GM23338 (cell line): Measurements from ENCODE around the gene AANAT. TPM values are rescaled to one million over a fixed set of nuclear protein-coding genes. Genes with fewer than 3 reads are reported as not detected.
A peak's percentile ranks its signal among the peaks of the same experiment; 100 is the strongest.

Source experiments
- ATAC-seq: fragments of 200-7000 bp; cut with Tn5 transposase; 3 replicates; pipeline ENCODE4 v1.9.1; 2020
- DNase-seq: peaks from one replicate; pipeline ENCODE4 v3.0.0-alpha.2; 2015; ENCODE audit warnings: low spot score
- H2AFZ ChIP-seq: fragments of 200-600 bp; sonication (generic); 2 replicates; pipeline ENCODE4 v1.8.0; 2016; ENCODE audit warnings: antibody characterized with exemption, mild to moderate bottlenecking, moderate library complexity
- H3F3A ChIP-seq: fragments of 200-600 bp; sonication (generic); replicated peaks from 2 replicates; pipeline ENCODE4 v1.8.0; 2017; ENCODE audit warnings: antibody characterized with exemption, mixed run types, low read depth
- H3K27ac ChIP-seq: fragments of 200-600 bp; sonication (generic); 2 replicates; pipeline ENCODE4 v1.6.1; 2016; ENCODE audit warnings: low read depth
- H3K27me3 ChIP-seq: fragments of 200-600 bp; sonication (generic); 2 replicates; pipeline ENCODE4 v1.8.0; 2016; ENCODE audit warnings: mild to moderate bottlenecking, mixed run types, moderate library complexity; ENCODE audit not compliant: insufficient read depth
- H3K36me3 ChIP-seq: fragments of 200-600 bp; sonication (generic); 2 replicates; pipeline ENCODE4 v1.8.0; 2016; ENCODE audit warnings: mild to moderate bottlenecking; ENCODE audit not compliant: insufficient read depth
- H3K4me1 ChIP-seq: fragments of 200-600 bp; sonication (generic); 2 replicates; pipeline ENCODE4 v1.8.0; 2016; ENCODE audit warnings: mild to moderate bottlenecking, moderate library complexity; ENCODE audit not compliant: insufficient read depth
- H3K4me2 ChIP-seq: fragments of 200-600 bp; sonication (generic); 2 replicates; pipeline ENCODE4 v1.7.1; 2017; ENCODE audit warnings: mixed run types
- H3K4me3 ChIP-seq: fragments of 200-600 bp; sonication (generic); 2 replicates; pipeline ENCODE4 v1.6.1; 2016; ENCODE audit warnings: mixed run types
- H3K79me2 ChIP-seq: fragments of 200-600 bp; sonication (generic); replicated peaks from 2 replicates; pipeline ENCODE4 v1.8.0; 2017; ENCODE audit warnings: mild to moderate bottlenecking; ENCODE audit not compliant: insufficient read depth
- H3K9me2 ChIP-seq: fragments of 200-600 bp; sonication (generic); 2 replicates; pipeline ENCODE4 v1.8.0; 2017; ENCODE audit not compliant: insufficient read depth
- H4K20me1 ChIP-seq: fragments of 200-600 bp; sonication (generic); replicated peaks from 2 replicates; pipeline ENCODE4 v1.8.0; 2017; ENCODE audit warnings: mild to moderate bottlenecking; ENCODE audit not compliant: insufficient read depth
- H3K27ac Mint-ChIP-seq: 2 replicates; pipeline ENCODE4 v1.8.0; 2020; ENCODE audit warnings: inconsistent platforms, mild to moderate bottlenecking, moderate library complexity, mixed read lengths
- H3K27me3 Mint-ChIP-seq: 3 replicates; pipeline ENCODE4 v1.8.0; 2022; ENCODE audit warnings: low read depth, mild to moderate bottlenecking, moderate library complexity, mixed read lengths, inconsistent platforms; ENCODE audit not compliant: insufficient read depth, poor library complexity
- H3K36me3 Mint-ChIP-seq: 3 replicates; pipeline ENCODE4 v1.8.0; 2021; ENCODE audit warnings: low read depth, mild to moderate bottlenecking, inconsistent platforms, moderate library complexity, mixed read lengths
- H3K4me1 Mint-ChIP-seq: 3 replicates; pipeline ENCODE4 v1.8.0; 2020; ENCODE audit warnings: mild to moderate bottlenecking, inconsistent platforms, mixed read lengths
- H3K4me3 Mint-ChIP-seq: 3 replicates; pipeline ENCODE4 v1.8.0; 2021; ENCODE audit warnings: moderate library complexity, mild to moderate bottlenecking, inconsistent platforms, mixed read lengths
- H3K9me3 Mint-ChIP-seq: 3 replicates; pipeline ENCODE4 v1.8.0; 2020; ENCODE audit warnings: moderate library complexity, mild to moderate bottlenecking, inconsistent platforms, mixed read lengths
- CREB1 ChIP-seq: fragments of 250-450 bp; sonication (Bioruptor Pico); IDR thresholded peaks from 2 replicates; pipeline ENCODE4 v1.5.0; 2020; ENCODE audit warnings: low read depth, mild to moderate bottlenecking, moderate library complexity
- CTCF ChIP-seq, 2 experiments: fragments of 200-600 bp in 1 of 2; sonication (generic) in 1 of 2; conservative IDR thresholded peaks; 2 replicates each; pipeline versions ENCODE4 v1.5.1 to v1.6.1; 2016 to 2017; ENCODE audit warnings: antibody characterized with exemption in 2 of 2, low read depth in 2 of 2, mild to moderate bottlenecking in 2 of 2, moderate library complexity in 1 of 2
- EZH2 ChIP-seq: fragments of 200-600 bp; sonication (generic); IDR thresholded peaks from one replicate; pipeline ENCODE4 v1.8.0; 2017; ENCODE audit warnings: antibody characterized with exemption, mild to moderate bottlenecking, low read depth; ENCODE audit not compliant: unreplicated experiment
- EZH2phosphoT487 ChIP-seq: fragments of 200-600 bp; sonication (generic); IDR thresholded peaks from one replicate; pipeline ENCODE4 v1.8.1; 2018; ENCODE audit warnings: antibody characterized with exemption; ENCODE audit not compliant: unreplicated experiment
- JUNB ChIP-seq: IDR thresholded peaks from one replicate; pipeline ENCODE4 v1.6.1; 2016; ENCODE audit warnings: antibody characterized with exemption; ENCODE audit not compliant: unreplicated experiment
- NANOG ChIP-seq: IDR thresholded peaks from 2 replicates; pipeline ENCODE4 v1.6.1; 2016; ENCODE audit warnings: antibody characterized with exemption, borderline replicate concordance
- POLR2AphosphoS5 ChIP-seq: IDR thresholded peaks from 2 replicates; pipeline ENCODE4 v1.6.1; 2016; ENCODE audit warnings: antibody characterized with exemption, low read depth
- REST ChIP-seq: IDR thresholded peaks from one replicate; pipeline ENCODE4 v1.6.1; 2018; ENCODE audit warnings: antibody characterized with exemption; ENCODE audit not compliant: unreplicated experiment
- STAT1 ChIP-seq: IDR thresholded peaks from one replicate; pipeline ENCODE4 v1.6.1; 2016; ENCODE audit warnings: antibody characterized with exemption; ENCODE audit not compliant: unreplicated experiment
- ZNF114 ChIP-seq: fragments of 250-450 bp; sonication (Bioruptor Pico); IDR thresholded peaks from 2 replicates; pipeline ENCODE4 v1.5.0; 2020; ENCODE audit warnings: mild to moderate bottlenecking, moderate library complexity
- ZNF331 ChIP-seq: fragments of 250-450 bp; sonication (Bioruptor Pico); IDR thresholded peaks from 2 replicates; pipeline ENCODE4 v1.5.0; 2020; ENCODE audit warnings: low read depth, mild to moderate bottlenecking, moderate library complexity
- ZNF462 ChIP-seq: fragments of 250-450 bp; sonication (Bioruptor Pico); IDR thresholded peaks from 2 replicates; pipeline ENCODE4 v1.5.0; 2020; ENCODE audit warnings: mild to moderate bottlenecking, moderate library complexity
- polyA plus RNA-seq: library from polyadenylated mRNA; unstranded; fragments of >200 nt; fragmentation: Nextera tagmentation; extraction: Ambion mirVana; gene quantifications from 2 replicates; pipeline ENCODE4 v1.2.1, GENCODE V29; 2016
- total RNA-seq: library from RNA; depleted of rRNA; stranded (reverse); fragments of >200 nt; shearing (Covaris generic); gene quantifications from 2 replicates; pipeline ENCODE4 v1.2.3, GENCODE V29; 2014
- TF ChIP-seq, protein P1 (sequence below): IDR thresholded peaks from 2 replicates; pipeline ENCODE4 v1.6.1; 2016; ENCODE audit warnings: antibody characterized with exemption

Gene AANAT
- total and polyA plus RNA-seq, 2 experiments from 2014 or later, result 0.28 to 1.0 TPM

GRCh38 chr17:76452127-76452659, 15.2 kb upstream of the AANAT start:
- Mint-ChIP-seq H3K9me3 (peaks cover 3% of the 10 kb centered on the region; the same call in 1 of the 3 replicates), H3K27ac (no peak overlapping the region), H3K36me3 (no peaks in the 10 kb centered on the region), H3K27me3 (peaks cover 14% of the 10 kb centered on the region), H3K4me1 (peaks cover 41% of the 10 kb centered on the region), H3K4me3 (peak overlapping the region; percentile 96)
- peak overlapping the region; percentile 97 for H3K4me3 ChIP-seq
- ATAC-seq (peak; percentile 58), DNase-seq (no peak)
- H3K4me1 ChIP-seq, result peaks cover 44% of the 10 kb centered on the region
- TF ChIP-seq, protein P1, sequence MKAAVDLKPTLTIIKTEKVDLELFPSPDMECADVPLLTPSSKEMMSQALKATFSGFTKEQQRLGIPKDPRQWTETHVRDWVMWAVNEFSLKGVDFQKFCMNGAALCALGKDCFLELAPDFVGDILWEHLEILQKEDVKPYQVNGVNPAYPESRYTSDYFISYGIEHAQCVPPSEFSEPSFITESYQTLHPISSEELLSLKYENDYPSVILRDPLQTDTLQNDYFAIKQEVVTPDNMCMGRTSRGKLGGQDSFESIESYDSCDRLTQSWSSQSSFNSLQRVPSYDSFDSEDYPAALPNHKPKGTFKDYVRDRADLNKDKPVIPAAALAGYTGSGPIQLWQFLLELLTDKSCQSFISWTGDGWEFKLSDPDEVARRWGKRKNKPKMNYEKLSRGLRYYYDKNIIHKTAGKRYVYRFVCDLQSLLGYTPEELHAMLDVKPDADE, result no peak
- no peak for TF ChIP-seq CTCF (conservative IDR thresholded peaks at IDR 0.05; ENCODE audit: low read depth in 2 of 2)
- TF ChIP-seq JUNB, result no peak
- no peak for TF ChIP-seq STAT1
- TF ChIP-seq ZNF331 (CRISPR knock-in tag), result no peak
- no peak for TF ChIP-seq NANOG
- TF ChIP-seq EZH2, result no peak
- no peak for TF ChIP-seq REST
- TF ChIP-seq EZH2phosphoT487, result no peak
- no peak for TF ChIP-seq ZNF114 (CRISPR knock-in tag)
- TF ChIP-seq POLR2AphosphoS5, result no peak
- TF ChIP-seq ZNF462 (CRISPR knock-in tag), result no peak
- TF ChIP-seq CREB1 (CRISPR knock-in tag), result no peak
- H3K36me3 ChIP-seq, result no peaks in the 10 kb centered on the region
- H3K79me2 ChIP-seq, result peaks cover 56% of the 10 kb centered on the region
- no peaks in the 10 kb centered on the region for H3K27me3 ChIP-seq
- H3K9me2 ChIP-seq, result no peaks in the 10 kb centered on the region
- H3K27ac ChIP-seq, result no peak overlapping the region
- H3K4me2 ChIP-seq, result peak overlapping the region; percentile 90
- H2AFZ ChIP-seq, result no peak overlapping the region
- peaks cover 34% of the 10 kb centered on the region for H4K20me1 ChIP-seq
- peaks cover 12% of the 10 kb centered on the region for H3F3A ChIP-seq
